GM18520 (cell line): ENCODE results near the gene LSG1.

Experiments used
- ATAC-seq: cut with Tn5 transposase; IDR thresholded peaks from one replicate; pipeline ENCODE4 v1.9.1; 2021; ENCODE audit not compliant: unreplicated experiment

The LSG1 gene

DNA sequence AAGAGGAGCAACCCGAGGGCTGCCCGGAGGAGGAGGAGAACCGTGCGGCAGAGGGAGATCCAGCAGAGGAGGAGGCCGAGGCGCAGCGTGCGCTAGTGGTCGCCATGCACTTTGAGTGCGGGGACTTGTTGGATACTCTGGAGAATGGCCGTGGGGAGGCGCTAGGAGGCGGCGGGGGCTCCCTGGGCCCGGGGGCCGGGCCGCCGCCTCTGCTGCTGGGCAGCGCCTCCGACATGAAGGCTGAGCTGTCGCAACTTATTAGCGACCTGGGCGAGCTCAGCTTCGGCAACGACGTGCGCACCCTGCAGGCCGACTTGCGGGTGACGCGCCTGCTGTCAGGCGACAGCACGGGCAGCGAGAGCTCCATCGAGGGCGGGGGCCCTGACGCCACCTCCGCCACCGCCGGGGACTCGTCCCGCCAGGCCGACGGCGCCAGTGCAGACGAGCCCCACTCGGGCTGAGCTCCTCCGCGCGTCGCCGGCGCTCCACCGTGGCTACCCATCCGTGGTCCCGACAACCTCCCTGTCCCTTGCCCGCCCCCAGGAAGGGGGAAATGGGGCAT lies 15.7 kb upstream of the LSG1 start:
- no peak for ATAC-seq

- no peak for ATAC-seq
Measured at GRCh38 chr3:194686816-194687637, 15.0 kb upstream of the LSG1 start.

- no peak for ATAC-seq
Measured at GRCh38 chr3:194686414-194686815, 14.4 kb upstream of the LSG1 start.

DNA sequence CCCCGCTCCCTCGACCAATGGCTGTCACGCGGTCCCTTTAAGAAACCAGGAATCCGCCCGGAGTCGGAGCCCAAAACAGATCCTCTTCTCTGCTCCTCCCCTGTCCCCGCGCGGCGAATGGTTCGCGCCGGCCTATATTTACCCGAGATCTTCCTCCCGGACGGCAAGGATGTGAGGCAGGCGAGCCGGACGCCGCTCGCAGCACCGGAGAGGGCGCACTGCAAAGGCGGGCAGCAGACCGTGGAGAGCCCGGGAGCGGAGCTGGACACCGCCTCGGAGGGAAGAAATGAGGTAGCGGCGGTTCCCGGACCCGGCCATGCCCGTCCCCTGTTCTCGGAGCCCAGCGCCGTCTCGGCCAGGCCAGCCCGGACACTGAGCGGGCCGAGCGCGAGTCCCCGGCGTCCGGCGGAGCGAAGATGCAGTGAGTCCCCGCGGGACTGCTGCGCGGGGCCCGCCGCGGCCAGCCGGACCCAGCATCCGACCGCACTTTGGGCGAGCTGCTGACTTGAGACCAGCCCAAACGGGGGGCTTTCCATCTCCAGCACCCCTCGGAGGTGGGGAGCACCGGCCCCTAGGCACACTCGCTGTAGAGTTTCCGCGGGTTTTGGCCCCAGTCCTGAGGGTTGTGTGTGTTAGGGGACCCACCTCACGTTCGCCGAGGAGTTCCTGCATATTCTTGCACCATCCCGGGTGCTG lies 13.9 kb upstream of the LSG1 start, which contains the start of gene FAM43A:
TSS of gene FAM43A (plus strand) at position 166 of the 696 bp plus-strand sequence. CDS start 944 bp downstream, outside the sequence.
- ATAC-seq, result no peak

- no peak for ATAC-seq
Measured at GRCh38 chr3:194685065-194685717, 13.2 kb upstream of the LSG1 start.

- no peak for ATAC-seq
Measured at GRCh38 chr3:194683380-194683779, 11.4 kb upstream of the LSG1 start.

DNA sequence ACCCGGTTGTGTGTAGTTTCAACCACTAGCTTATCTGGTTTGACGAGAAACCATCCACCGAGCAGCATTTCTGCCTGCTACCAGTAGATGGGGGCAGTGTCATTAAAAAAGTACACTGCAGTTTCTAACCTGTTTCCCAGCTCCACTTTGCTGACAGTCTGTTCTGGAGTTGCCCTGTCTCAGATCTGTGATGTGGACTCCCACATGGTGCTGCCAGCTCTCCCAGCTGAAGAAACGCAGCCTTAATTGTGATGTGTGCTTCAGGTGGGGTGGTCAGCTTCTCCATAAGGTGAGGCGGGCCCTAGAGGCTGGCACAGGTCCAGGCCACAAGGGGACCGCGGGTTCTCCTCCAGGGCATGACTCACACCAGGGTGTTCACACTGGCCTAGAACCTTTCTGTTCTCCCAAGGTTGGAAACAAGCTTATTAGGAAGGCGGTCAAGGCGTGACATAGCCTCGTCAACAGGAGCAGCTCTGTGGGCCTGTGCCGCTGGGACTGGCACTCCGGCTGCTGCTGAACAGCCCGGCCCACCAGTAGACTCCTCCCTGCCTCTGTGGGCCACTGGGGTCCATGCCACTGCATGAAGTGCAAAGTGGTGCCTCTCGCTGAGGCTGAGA lies 10.8 kb upstream of the LSG1 start:
- no peak for ATAC-seq

- no peak for ATAC-seq
Measured at GRCh38 chr3:194682189-194682693, 10.2 kb upstream of the LSG1 start.

DNA sequence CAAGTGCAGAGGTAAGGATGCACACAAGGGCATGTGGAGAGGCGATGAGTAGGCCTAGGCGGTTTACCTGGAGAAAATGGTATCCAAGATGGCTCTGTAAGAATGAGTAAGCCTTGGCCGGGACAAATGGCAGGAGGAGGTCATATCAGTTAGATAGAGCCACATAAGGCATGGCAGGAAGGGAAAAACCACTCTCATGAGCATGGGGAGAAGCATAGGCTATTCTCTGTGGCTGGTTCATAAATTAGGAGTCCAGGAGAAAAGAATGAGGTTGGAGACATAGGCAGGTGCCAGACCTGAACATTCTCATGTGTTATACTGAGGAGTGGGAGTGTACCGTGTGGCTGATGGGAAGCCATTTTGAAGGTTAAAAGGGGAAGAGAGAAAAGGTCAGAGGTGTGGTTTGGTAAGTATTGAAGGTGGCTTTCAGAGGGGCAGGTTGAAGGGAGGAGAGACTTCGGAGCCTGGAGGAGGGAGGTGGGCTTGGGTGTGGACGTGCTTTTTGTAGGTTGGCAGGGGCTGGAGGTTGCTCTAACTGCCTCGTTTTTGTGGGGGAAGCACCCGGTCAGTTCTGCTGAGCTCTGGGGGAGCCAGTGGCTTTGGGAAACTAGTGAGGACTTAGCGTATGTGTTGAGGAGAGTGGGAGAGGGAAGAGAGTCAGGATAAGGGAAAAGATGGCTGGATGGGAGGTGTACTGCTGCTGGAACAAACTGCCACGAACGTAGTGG lies 9.1 kb upstream of the LSG1 start:
- ATAC-seq, result no peak

GRCh38 chr3:194676471-194676870 lies 4.5 kb upstream of the LSG1 start:
- ATAC-seq, result no peak

- no peak for ATAC-seq
Measured at GRCh38 chr3:194675680-194676079, 3.7 kb upstream of the LSG1 start.

DNA sequence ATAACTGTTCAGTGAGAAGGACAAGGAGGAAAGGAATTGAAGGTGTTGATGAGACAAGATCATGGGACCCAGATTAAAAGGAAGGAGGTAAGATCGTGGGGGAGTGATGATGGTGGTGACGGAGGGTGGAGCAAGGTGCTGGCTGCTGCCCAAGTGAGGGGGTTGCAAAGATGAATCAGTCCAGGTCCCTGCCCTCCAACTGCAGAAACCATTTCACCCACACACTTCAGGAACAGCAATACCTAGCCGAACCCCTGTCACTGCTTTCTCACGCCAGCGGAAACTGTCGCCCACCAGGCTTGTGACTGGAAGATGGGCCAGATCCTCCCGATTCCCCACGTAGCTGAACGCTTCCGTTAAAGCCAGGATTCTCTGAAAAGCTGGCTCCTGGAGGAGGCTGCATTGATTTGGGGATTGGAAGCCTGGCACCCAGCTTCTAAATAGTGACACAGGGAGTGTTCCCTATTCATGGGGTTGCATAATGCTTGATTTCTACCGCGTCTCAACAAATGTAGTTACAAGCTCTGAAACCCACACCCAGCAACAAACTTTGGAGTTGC lies 3.2 kb upstream of the LSG1 start:
- ATAC-seq, result no peak

- no peak for ATAC-seq
Measured at GRCh38 chr3:194673761-194674160, 1.8 kb upstream of the LSG1 start.

DNA sequence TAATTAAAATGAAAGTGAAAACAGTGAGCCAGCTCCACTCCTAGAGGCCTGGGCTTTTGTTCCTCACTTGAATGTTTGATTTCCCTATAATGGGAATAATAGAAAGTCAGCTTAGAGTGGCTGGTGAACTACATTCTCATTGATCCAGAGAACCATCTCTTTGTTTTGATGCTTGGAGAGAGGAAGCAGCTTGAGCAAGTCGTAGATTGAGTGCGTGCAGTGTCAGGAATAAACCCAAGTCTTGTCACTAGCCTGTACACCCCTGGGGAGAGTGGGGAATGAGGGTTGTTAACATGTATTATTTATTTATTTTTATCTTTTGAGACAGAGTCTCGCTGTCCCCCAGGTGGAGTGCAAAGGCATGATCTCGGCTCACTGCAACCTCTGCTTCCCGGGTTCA lies 885 bp upstream of the LSG1 start:
- no peak for ATAC-seq

DNA sequence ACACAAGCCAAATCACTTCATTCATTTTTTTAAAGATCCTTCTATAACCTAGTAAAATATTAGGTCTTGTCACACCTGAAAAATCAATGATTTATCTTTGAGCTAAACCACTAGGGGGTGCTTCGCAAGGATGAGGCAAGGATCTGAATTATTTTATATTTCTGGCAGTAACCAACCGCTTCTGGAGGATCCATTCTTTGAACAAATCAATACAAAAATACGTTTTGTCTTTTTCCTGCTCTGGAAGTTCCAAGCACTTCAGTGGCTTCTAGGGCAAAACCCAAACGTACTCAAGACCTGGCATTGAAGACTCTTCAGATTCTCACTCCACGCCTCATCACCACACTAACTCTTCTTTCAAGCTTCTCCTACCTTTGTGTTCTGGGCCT lies 486 bp downstream of the LSG1 start:
- ATAC-seq, result no peak

- no peak for ATAC-seq
Measured at GRCh38 chr3:194667363-194667762, 4.6 kb downstream of the LSG1 start.

- ATAC-seq, result no peak
Measured at GRCh38 chr3:194664857-194665256, 7.1 kb downstream of the LSG1 start.

- ATAC-seq, result no peak
Measured at GRCh38 chr3:194661946-194662345, 10.0 kb downstream of the LSG1 start.

DNA sequence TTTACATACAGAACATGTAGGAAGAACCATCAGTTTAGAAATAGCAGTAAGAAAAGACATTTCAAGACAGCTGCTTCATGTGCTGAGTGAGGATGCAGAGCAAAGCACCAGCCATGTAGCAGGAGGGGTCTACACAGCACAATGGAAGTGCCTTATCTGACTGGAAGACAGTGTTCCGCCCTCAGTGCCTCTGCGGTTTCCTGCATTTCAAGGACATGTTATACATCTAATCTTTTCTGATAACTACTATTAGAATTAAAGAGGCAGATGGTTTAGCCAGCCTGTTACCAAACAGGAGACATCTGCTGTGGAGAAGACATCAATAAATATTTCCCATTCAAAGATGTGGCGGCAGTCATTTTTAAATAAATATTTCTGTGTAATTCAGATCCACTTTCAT lies 10.6 kb downstream of the LSG1 start:
- ATAC-seq, result no peak

GRCh38 chr3:194659778-194660177 lies 12.2 kb downstream of the LSG1 start:
- ATAC-seq, result no peak
